Activated CD4-positive, CD25-positive, alpha-beta regulatory T cell treated with anti-CD3 and anti-CD28 coated beads, Interleukin-2, amount 50 U/mL, for 24 hours (primary cell): ENCODE measurements around the gene RBMY1B.
A peak's percentile ranks its signal among the peaks of the same experiment; 100 is the strongest.
"Not testable (repeated sequence)": the region's sequence is repeated elsewhere in the genome, so short reads cannot be mapped to it uniquely, and the experiment has no call there.

Source experiments
- ATAC-seq, 2 donors: fragments of 150-1000 bp; cut with Tn5 transposase; one replicate each; pipeline ENCODE4 v1.10.0; 2021; ENCODE audit warnings: mild to moderate bottlenecking in 1 of 2, moderate library complexity in 1 of 2

Gene RBMY1B

DNA sequence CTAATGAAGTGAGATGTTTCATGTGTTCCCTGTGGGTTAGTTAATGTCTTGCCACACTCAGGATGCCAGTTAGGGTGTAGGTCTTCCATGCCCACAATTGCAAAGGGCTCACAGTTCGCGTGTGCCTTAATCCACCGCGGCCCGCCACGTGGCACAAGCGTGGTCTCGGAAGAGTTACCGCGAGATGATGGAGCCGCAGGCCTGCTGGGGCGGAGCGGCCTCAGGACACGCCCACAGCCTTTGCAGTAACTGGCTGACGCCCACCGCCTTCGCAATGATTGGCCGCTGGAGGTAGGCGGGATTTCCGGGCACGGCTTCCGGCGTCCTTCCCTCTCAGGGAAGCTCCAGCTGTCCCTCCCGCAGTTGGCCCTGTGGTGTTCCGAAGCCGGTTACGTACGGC is at the start of gene RBMY1B:
TSS of gene RBMY1B (plus strand) at position 301 of the 400 bp plus-strand sequence. CDS start 2,013 bp downstream, outside the sequence.
- not testable (repeated sequence) for ATAC-seq

DNA sequence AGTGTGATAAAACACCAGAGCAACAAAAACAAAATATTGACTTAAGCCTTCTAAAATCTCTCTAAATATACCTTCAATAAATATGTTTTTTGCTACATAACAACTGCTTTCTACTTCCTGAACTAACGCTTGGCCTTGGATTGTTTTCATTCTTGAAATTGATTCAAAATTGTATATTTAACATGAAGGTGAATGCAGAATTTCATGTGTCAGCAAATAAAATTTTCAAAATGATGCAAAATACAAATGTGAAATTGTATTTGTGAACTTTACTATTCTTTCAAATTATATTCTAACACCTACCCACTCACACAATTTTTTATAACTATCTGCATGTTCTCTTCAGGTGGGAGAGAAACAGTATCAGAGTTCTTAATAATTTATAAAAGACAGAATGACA is 48.2 kb upstream of the RBMY1B start:
- not testable (repeated sequence) for ATAC-seq

DNA sequence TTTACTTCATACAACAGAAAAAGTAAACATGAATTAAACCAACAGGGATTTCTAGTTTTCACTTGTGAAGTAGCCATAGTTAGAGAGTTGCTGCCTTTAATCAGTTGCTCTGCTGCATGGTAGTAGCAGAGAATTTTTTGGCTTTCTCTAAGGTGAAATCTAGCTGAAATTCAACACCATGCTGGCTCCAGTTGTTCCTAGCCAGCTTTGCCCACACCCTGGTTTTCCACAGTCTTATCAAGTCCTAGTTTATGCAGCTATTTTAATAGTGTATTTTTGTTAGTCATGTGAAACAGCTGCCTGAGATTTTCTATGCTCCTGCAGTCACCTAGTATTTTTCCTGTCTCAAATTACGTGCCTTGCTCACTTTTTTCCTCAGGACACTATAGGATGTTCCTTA is 28.2 kb upstream of the RBMY1B start:
- ATAC-seq, result no peak

DNA sequence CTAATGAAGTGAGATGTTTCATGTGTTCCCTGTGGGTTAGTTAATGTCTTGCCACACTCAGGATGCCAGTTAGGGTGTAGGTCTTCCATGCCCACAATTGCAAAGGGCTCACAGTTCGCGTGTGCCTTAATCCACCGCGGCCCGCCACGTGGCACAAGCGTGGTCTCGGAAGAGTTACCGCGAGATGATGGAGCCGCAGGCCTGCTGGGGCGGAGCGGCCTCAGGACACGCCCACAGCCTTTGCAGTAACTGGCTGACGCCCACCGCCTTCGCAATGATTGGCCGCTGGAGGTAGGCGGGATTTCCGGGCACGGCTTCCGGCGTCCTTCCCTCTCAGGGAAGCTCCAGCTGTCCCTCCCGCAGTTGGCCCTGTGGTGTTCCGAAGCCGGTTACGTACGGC is 23.4 kb downstream of the RBMY1B start, which contains the start of gene RBMY1A1:
TSS of gene RBMY1A1 (plus strand) at position 301 of the 400 bp plus-strand sequence. CDS start 2,013 bp downstream, outside the sequence.
- not testable (repeated sequence) for ATAC-seq

DNA sequence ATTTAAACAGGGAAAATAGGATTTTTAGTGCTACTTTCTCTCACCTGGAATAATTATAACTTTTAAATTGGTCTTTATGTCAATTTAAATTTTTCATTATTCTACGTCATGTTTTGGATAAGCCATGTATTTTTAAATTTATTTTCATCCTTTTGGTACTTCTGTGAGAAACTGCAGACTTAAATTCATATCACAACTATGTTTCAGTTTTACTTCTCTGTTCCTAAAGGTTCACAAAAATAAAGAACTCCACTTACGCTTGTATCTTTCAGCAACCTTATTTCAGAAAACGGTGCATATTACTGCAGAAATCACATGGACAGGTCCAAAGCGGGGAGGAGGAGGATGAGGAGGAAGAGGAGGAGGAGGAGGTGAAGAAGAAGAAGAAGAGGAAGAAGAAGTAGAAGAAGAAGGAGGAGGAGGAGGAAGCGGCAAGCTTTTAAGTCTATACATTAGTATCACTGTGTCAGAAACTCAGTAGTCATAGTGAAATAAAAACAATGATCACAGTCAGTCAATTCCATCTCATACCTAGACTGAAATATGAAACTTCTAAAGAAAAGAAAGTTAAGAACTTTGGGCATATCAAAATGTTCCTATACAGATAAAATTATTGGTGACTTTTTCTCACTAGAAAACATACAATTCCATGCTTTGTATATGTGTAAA is 48.3 kb downstream of the RBMY1B start:
- peak in 1 of 2 donors; percentile 48 for ATAC-seq
